ENCODE measurements around the gene OR4Q2. TPM values are rescaled to one million over a fixed set of nuclear protein-coding genes. Genes with fewer than 3 reads are reported as not detected.

Gene OR4Q2
- total RNA-seq = not detected in 2 replicates

DNA sequence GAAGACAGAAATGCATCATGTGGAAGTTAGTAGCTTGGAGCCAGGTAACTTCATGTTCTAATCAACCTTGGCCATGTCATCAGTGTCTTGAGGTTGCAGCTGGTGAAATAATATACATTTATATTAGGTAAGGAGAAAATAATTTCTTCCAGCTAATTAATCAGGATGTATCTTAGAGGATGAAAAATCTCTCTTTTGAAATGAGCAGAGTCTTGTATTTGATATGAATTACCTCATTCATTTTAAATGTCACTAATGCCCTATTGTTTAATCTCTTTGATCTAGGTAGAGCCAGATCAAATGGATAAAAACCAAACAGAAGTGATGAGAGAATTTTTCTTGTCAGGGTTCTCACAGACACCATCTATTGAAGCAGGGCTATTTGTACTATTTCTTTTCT, at the start of gene OR4Q2:
OR4Q2 (plus strand) TSS at position 301 of the 400 bp plus-strand sequence.

DNA sequence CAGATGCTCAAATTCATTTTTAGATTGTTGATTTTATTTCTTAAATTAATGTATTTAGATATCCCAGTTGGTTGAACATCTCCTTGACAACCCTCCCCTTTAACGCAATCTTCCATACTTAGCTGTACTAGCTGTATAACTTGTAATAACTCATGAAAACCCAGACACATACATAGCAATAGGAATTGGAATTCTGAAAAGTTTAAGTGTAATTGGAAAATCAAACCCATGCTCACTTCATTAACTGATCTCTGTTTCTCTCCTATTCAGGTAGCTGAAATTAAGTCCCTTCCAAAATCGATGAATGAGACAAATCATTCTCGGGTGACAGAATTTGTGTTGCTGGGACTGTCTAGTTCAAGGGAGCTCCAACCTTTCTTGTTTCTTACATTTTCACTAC, 26.7 kb upstream of the OR4Q2 start, which contains the start of gene OR4K15:
OR4K15 (plus strand) TSS at position 301 of the 400 bp plus-strand sequence; CDS start at position 301, 0 bp downstream.

DNA sequence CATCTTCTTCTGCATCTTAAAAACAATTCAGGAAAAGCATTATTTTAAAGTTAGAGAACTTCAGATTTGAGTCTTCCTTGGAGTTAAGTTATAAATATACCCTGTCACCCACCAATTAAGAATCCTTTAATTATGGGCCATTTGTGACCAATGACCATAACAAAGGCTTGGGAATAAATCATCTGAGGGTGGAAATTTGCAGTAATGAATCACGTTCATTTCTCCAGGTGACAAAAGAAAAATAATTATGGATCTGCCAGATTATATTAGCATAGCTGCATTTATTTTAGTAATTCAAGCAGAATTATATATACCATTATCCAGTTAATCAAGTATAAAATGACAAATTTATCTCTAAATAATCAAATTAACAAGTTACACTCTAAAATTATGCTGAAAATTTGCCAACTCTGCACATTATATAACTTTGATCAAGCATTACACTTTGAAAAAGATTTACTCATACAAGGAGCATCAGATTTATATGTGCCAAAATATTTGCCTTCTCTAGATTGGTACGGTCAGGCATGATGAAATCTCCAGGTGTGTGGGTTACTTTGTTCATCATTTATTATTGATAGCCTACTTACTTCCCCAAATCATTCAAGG, 17.4 kb downstream of the OR4Q2 start, which contains the start of gene OR4K14:
OR4K14 (minus strand) TSS at position 51 of the 609 bp plus-strand sequence. CDS start 4,114 bp downstream, outside the sequence.

DNA sequence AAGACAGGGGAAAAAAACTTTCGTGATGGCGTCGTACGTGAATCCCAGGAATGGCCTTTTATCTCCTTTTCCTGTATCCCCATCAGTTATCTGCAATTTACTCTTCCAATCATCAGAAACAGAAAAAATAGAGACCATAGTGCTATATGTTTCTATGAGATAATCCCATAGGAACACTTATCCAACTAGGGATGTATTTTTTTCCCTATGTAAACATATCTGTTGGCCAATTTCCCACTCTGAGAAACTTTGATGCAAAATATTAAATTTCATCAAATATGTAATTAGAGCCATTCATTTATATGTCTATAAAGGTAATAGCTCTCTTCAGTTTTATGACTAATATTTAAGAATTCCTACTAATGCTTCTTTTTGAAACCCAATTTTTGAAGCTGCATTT, 34.0 kb downstream of the OR4Q2 start, which contains the start of gene OR4K13:
OR4K13 (minus strand) TSS at position 101 of the 400 bp plus-strand sequence. CDS start 1,280 bp downstream, outside the sequence.

Other genes starting within 250 kb of the OR4Q2 start
- gene OR4M1, start 228.7 kb upstream of the OR4Q2 start, total RNA-seq = not detected in 2 replicates
- gene OR4N2, start 198.4 kb upstream of the OR4Q2 start, total RNA-seq = not detected in 2 replicates
- not detected in 2 replicates for gene OR4K2, start 127.0 kb upstream of the OR4Q2 start, total RNA-seq
- not detected in 2 replicates for gene OR4K5, start 81.6 kb upstream of the OR4Q2 start, total RNA-seq
- not detected in 2 replicates for gene OR4K1, start 71.2 kb upstream of the OR4Q2 start, total RNA-seq
- gene OR4K15, start 26.6 kb upstream of the OR4Q2 start, total RNA-seq = not detected in 2 replicates
- gene OR4K14, start 17.1 kb downstream of the OR4Q2 start, total RNA-seq = not detected in 2 replicates
- not detected in 2 replicates for gene OR4K13, start 33.9 kb downstream of the OR4Q2 start, total RNA-seq
- gene OR4L1, start 57.9 kb downstream of the OR4Q2 start, total RNA-seq = not detected in 2 replicates
- gene OR4K17, start 108.6 kb downstream of the OR4Q2 start, total RNA-seq = not detected in 2 replicates
- not detected in 2 replicates for gene OR4N5, start 136.7 kb downstream of the OR4Q2 start, total RNA-seq
- not detected in 2 replicates for gene OR11G2, start 188.7 kb downstream of the OR4Q2 start, total RNA-seq
- gene OR11H6, start 221.5 kb downstream of the OR4Q2 start, total RNA-seq = not detected in 2 replicates
- not detected in 2 replicates for gene OR11H7, start 226.8 kb downstream of the OR4Q2 start, total RNA-seq
- gene OR11H4, start 237.1 kb downstream of the OR4Q2 start, total RNA-seq = not detected in 2 replicates